ENCODE measurements around the gene PLEKHG5. TPM values are rescaled to one million over a fixed set of nuclear protein-coding genes. Genes with fewer than 3 reads are reported as not detected.
A peak's percentile ranks its signal among the peaks of the same experiment; 100 is the strongest.
"Not testable (repeated sequence)": the region's sequence is repeated elsewhere in the genome, so short reads cannot be mapped to it uniquely, and the experiment has no call there.

Gene PLEKHG5
- total and polyA plus RNA-seq, 3 experiments from 2014 or later = 1.0 to 2.6 (median 2.2) TPM

GRCh38 chr1:6493834-6494223 is 2.4 kb upstream of the PLEKHG5 start:
- ChIA-PET POLR2A (interaction anchor here (0.6 to 0.7 kb wide), 2 partner anchors 63 to 133 kb away, joined by 3 to 7 read pairs; no protein-coding TSS in a partner anchor), CTCF (interaction anchor here (1.3 to 1.4 kb wide), 2 partner anchors 9 to 11 kb away, joined by 3 read pairs; no protein-coding TSS in a partner anchor)
- peaks cover 16% of the 10 kb centered on the region for H3K4me1 ChIP-seq (ENCODE audit: insufficient read depth, low read length)
- not testable (repeated sequence) for H3K9me3 ChIP-seq (ENCODE audit: low read length); H3K9me3 Mint-ChIP-seq; DNase-seq; H3K36me3 Mint-ChIP-seq; H3K4me3 ChIP-seq (ENCODE audit: low read length); H3K27ac ChIP-seq (ENCODE audit: low read depth, low read length); H3K27ac Mint-ChIP-seq; H3K36me3 ChIP-seq (ENCODE audit: insufficient read depth, low read length); H3K27me3 Mint-ChIP-seq; H3K27me3 ChIP-seq (ENCODE audit: insufficient read depth, low read length, poor library complexity, severe bottlenecking)
- Mint-ChIP-seq H3K4me3 (peak overlapping the region in 1 of 7 donors; percentile 53), H3K4me1 (peaks cover 22 to 39% (median 25%) of the 10 kb centered on the region in 3 donors)

DNA sequence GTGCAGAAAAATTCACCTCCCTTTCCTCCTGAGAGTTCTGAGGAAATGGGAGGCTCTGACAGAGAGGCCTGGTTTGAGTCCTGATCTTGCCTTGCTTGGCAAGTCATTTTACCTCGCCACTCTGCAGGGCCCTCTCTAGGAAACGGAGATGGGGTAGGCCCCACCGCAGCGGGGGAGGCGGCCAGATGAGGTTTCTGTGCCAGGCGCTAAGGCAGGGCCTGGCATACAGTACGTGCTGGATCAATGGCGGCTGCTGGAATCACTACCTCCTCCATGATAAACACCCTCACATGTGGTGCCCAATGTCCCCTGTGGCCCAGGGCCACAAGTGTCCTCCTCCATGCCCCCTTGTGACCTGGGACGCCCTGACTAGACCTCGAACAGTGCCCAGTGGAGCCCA is 499 bp upstream of the PLEKHG5 start:
- H3K27ac Mint-ChIP-seq = peak overlapping the region in 5 of 8 donors; percentile 49 to 92 (median 74)
- H3K27me3 Mint-ChIP-seq = peaks cover 3 to 15% of the 10 kb centered on the region in 2 donors
- no peaks in the 10 kb centered on the region for H3K36me3 ChIP-seq (ENCODE audit: insufficient read depth, low read length)
- CTCF ChIA-PET = interaction anchor here (5.0 to 7.2 kb wide), 2 partner anchors 62 to 154 kb away, joined by 39 to 79 read pairs; partner anchors contain the start of genes NOL9 and TAS1R1
- peak overlapping the region in 6 of 7 donors; percentile 68 to 89 (median 79) for H3K4me3 Mint-ChIP-seq
- no peak overlapping the region for H3K27ac ChIP-seq (ENCODE audit: low read depth, low read length)
- POLR2A ChIA-PET = no interaction called here
- peaks cover 5% of the 10 kb centered on the region for H3K27me3 ChIP-seq (ENCODE audit: insufficient read depth, low read length, poor library complexity, severe bottlenecking)
- H3K4me3 ChIP-seq (ENCODE audit: low read length) = no peak overlapping the region
- H3K9me3 ChIP-seq (ENCODE audit: low read length) = no peaks in the 10 kb centered on the region
- peaks cover 15 to 30% (median 20%) of the 10 kb centered on the region in 3 donors for H3K4me1 Mint-ChIP-seq
- no peak for DNase-seq
- H3K9me3 Mint-ChIP-seq = no peaks in the 10 kb centered on the region
- peaks cover 0 to 2% (median 0%) of the 10 kb centered on the region in 3 donors for H3K36me3 Mint-ChIP-seq
- peaks cover 11% of the 10 kb centered on the region for H3K4me1 ChIP-seq (ENCODE audit: insufficient read depth, low read length)

DNA sequence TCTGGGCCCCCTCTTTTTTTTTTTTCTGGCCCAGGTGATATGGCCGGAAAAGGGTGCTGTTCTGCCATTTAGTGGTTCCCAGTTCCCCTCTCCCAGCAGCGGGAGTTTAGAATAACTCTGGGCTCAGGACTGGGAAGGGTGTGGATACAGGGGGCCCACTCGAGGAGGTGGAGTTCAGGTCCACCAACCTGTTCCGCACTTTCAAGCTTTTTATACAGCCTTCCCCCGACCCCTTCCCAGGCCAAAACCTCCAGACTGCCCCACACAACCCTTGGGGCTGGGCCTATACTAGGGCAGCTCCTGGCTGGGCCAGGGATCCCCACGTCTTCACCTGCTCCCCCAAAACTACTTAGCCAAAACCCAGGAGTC is 402 bp downstream of the PLEKHG5 start:
- Histone ChIP-seq H3K27ac (ENCODE audit: low read depth, low read length) (peak overlapping the region; percentile 51), H3K27me3 (ENCODE audit: insufficient read depth, low read length, poor library complexity, severe bottlenecking) (peaks cover 11% of the 10 kb centered on the region), H3K9me3 (ENCODE audit: low read length) (no peaks in the 10 kb centered on the region), H3K4me3 (ENCODE audit: low read length) (peak overlapping the region; percentile 78), H3K36me3 (ENCODE audit: insufficient read depth, low read length) (no peaks in the 10 kb centered on the region), H3K4me1 (ENCODE audit: insufficient read depth, low read length) (peaks cover 19% of the 10 kb centered on the region)
- peaks cover 0 to 2% (median 0%) of the 10 kb centered on the region in 3 donors for H3K36me3 Mint-ChIP-seq
- peaks cover 8 to 22% of the 10 kb centered on the region in 2 donors for H3K27me3 Mint-ChIP-seq
- H3K9me3 Mint-ChIP-seq = no peaks in the 10 kb centered on the region
- ChIA-PET CTCF (interaction anchor here (0.9 to 7.2 kb wide), 15 partner anchors 8 to 155 kb away, joined by 3 to 79 read pairs (median 5); partner anchors contain the start of genes HES2, NOL9, TAS1R1 and ZBTB48), POLR2A (interaction anchor here (0.6 to 1.0 kb wide), 2 partner anchors 42 to 64 kb away, joined by 3 to 4 read pairs; partner anchors contain the start of genes NOL9 and TAS1R1)
- H3K4me3 Mint-ChIP-seq = peak overlapping the region; percentile 68 to 89 (median 77)
- no peak for DNase-seq
- peaks cover 19 to 31% (median 23%) of the 10 kb centered on the region in 3 donors for H3K4me1 Mint-ChIP-seq
- peak overlapping the region; percentile 5 to 92 (median 68) for H3K27ac Mint-ChIP-seq

GRCh38 chr1:6490181-6491080 is 1.0 kb downstream of the PLEKHG5 start:
- peak overlapping the region; percentile 68 to 89 (median 80) for H3K4me3 Mint-ChIP-seq
- H3K27me3 ChIP-seq (ENCODE audit: insufficient read depth, low read length, poor library complexity, severe bottlenecking) = peaks cover 16% of the 10 kb centered on the region
- H3K36me3 ChIP-seq (ENCODE audit: insufficient read depth, low read length) = no peaks in the 10 kb centered on the region
- peak overlapping the region; percentile 78 for H3K4me3 ChIP-seq (ENCODE audit: low read length)
- CTCF ChIA-PET = interaction anchor here (0.6 to 7.2 kb wide), 29 partner anchors 9 to 244 kb away, joined by 3 to 79 read pairs (median 3); partner anchors contain the start of genes HES2, NOL9, TAS1R1 and ZBTB48
- peaks cover 14 to 26% (median 18%) of the 10 kb centered on the region in 3 donors for H3K4me1 Mint-ChIP-seq
- POLR2A ChIA-PET = interaction anchor here (0.6 to 1.0 kb wide), 3 partner anchors 42 to 67 kb away, joined by 3 to 4 read pairs (median 4); partner anchors contain the start of genes NOL9 and TAS1R1
- H3K4me1 ChIP-seq (ENCODE audit: insufficient read depth, low read length) = peaks cover 23% of the 10 kb centered on the region
- peak overlapping the region in 5 of 8 donors; percentile 17 to 92 (median 49) for H3K27ac Mint-ChIP-seq
- DNase-seq = peak; percentile 24 to 60 (median 29)
- no peaks in the 10 kb centered on the region for H3K9me3 Mint-ChIP-seq
- peaks cover 11 to 23% of the 10 kb centered on the region in 2 donors for H3K27me3 Mint-ChIP-seq
- peak overlapping the region; percentile 51 for H3K27ac ChIP-seq (ENCODE audit: low read depth, low read length)
- peaks cover 0 to 2% (median 0%) of the 10 kb centered on the region in 3 donors for H3K36me3 Mint-ChIP-seq
- H3K9me3 ChIP-seq (ENCODE audit: low read length) = no peaks in the 10 kb centered on the region

DNA sequence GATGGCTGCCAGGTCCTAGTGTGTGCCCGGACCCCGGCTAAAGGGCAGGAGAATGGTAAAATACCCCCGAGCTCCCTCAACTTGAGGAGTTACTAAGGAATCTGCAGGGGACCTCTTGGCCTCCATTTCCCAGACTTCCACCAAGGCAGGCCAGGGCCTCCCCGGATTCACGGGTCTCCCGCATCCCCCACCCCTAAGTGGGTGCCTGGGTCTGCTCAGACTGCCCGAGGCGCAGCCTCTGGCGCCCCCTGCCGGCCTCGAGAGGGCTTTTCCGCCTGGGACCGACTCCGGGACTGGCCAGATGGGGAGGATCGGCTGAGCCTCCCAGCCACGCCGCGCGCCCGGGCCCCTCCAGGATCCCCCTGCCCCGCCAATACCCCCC is 1.7 kb downstream of the PLEKHG5 start:
- ChIA-PET CTCF (interaction anchor here (0.6 to 7.2 kb wide), 26 partner anchors 9 to 243 kb away, joined by 3 to 79 read pairs (median 4); partner anchors contain the start of genes HES2, NOL9, TAS1R1 and ZBTB48), POLR2A (interaction anchor here (1.0 kb wide), 1 partner anchor 67 kb away, joined by 4 read pairs; no protein-coding TSS in a partner anchor)
- Mint-ChIP-seq H3K27ac (peak overlapping the region in 3 of 8 donors; percentile 17 to 24 (median 24)), H3K36me3 (peaks cover 0 to 2% (median 0%) of the 10 kb centered on the region in 3 donors), H3K27me3 (peaks cover 11 to 23% of the 10 kb centered on the region in 2 donors), H3K4me1 (peaks cover 14 to 27% (median 18%) of the 10 kb centered on the region in 3 donors), H3K9me3 (no peaks in the 10 kb centered on the region), H3K4me3 (peak overlapping the region; percentile 68 to 89 (median 80))
- Histone ChIP-seq H3K27me3 (ENCODE audit: insufficient read depth, low read length, poor library complexity, severe bottlenecking) (peaks cover 16% of the 10 kb centered on the region), H3K4me1 (ENCODE audit: insufficient read depth, low read length) (peaks cover 23% of the 10 kb centered on the region), H3K9me3 (ENCODE audit: low read length) (no peaks in the 10 kb centered on the region), H3K4me3 (ENCODE audit: low read length) (peak overlapping the region; percentile 78), H3K36me3 (ENCODE audit: insufficient read depth, low read length) (no peaks in the 10 kb centered on the region), H3K27ac (ENCODE audit: low read depth, low read length) (peak overlapping the region; percentile 43)
- peak; percentile 67 to 82 (median 70) for DNase-seq

GRCh38 chr1:6489383-6489765 is 2.1 kb downstream of the PLEKHG5 start:
- Mint-ChIP-seq H3K27ac (no peak overlapping the region), H3K36me3 (peaks cover 0 to 2% (median 0%) of the 10 kb centered on the region in 3 donors), H3K9me3 (no peaks in the 10 kb centered on the region), H3K27me3 (peaks cover 11 to 23% of the 10 kb centered on the region in 2 donors), H3K4me3 (peak overlapping the region in 2 of 7 donors; percentile 15 to 83), H3K4me1 (peaks cover 14 to 26% (median 18%) of the 10 kb centered on the region in 3 donors)
- no peaks in the 10 kb centered on the region for H3K36me3 ChIP-seq (ENCODE audit: insufficient read depth, low read length)
- peaks cover 23% of the 10 kb centered on the region for H3K4me1 ChIP-seq (ENCODE audit: insufficient read depth, low read length)
- no peak overlapping the region for H3K4me3 ChIP-seq (ENCODE audit: low read length)
- peaks cover 16% of the 10 kb centered on the region for H3K27me3 ChIP-seq (ENCODE audit: insufficient read depth, low read length, poor library complexity, severe bottlenecking)
- no peak for DNase-seq
- no peak overlapping the region for H3K27ac ChIP-seq (ENCODE audit: low read depth, low read length)
- POLR2A ChIA-PET = interaction anchor here (1.0 kb wide), 1 partner anchor 66 kb away, joined by 4 read pairs; no protein-coding TSS in a partner anchor
- CTCF ChIA-PET = interaction anchor here (0.8 to 7.2 kb wide), 17 partner anchors 10 to 157 kb away, joined by 3 to 79 read pairs (median 5); partner anchors contain the start of genes NOL9, TAS1R1 and TNFRSF25
- no peaks in the 10 kb centered on the region for H3K9me3 ChIP-seq (ENCODE audit: low read length)

- H3K9me3 ChIP-seq (ENCODE audit: low read length) = no peaks in the 10 kb centered on the region
- peaks cover 0 to 2% (median 0%) of the 10 kb centered on the region in 3 donors for H3K36me3 Mint-ChIP-seq
- no peak overlapping the region for H3K27ac ChIP-seq (ENCODE audit: low read depth, low read length)
- H3K4me1 Mint-ChIP-seq = peaks cover 14 to 25% (median 18%) of the 10 kb centered on the region in 3 donors
- no peak for DNase-seq
- POLR2A ChIA-PET = interaction anchor here (1.0 kb wide), 1 partner anchor 66 kb away, joined by 4 read pairs; no protein-coding TSS in a partner anchor
- H3K9me3 Mint-ChIP-seq = no peaks in the 10 kb centered on the region
- H3K27ac Mint-ChIP-seq = no peak overlapping the region
- H3K4me3 ChIP-seq (ENCODE audit: low read length) = no peak overlapping the region
- peaks cover 16% of the 10 kb centered on the region for H3K27me3 ChIP-seq (ENCODE audit: insufficient read depth, low read length, poor library complexity, severe bottlenecking)
- no peak overlapping the region for H3K4me3 Mint-ChIP-seq
- H3K4me1 ChIP-seq (ENCODE audit: insufficient read depth, low read length) = peaks cover 23% of the 10 kb centered on the region
- CTCF ChIA-PET = interaction anchor here (0.7 to 7.2 kb wide), 16 partner anchors 9 to 157 kb away, joined by 3 to 79 read pairs (median 4); partner anchors contain the start of genes KLHL21, NOL9, TAS1R1 and TNFRSF25
- H3K27me3 Mint-ChIP-seq = peaks cover 14 to 26% of the 10 kb centered on the region in 2 donors
- no peaks in the 10 kb centered on the region for H3K36me3 ChIP-seq (ENCODE audit: insufficient read depth, low read length)
Measured at GRCh38 chr1:6488602-6489382, 2.7 kb downstream of the PLEKHG5 start.

Data from CD8-positive, alpha-beta memory T cell (primary cell).